SU-DHL-6 (cell line): Measurements from ENCODE around the gene RAB9A.

Experiments
- H2AFZ ChIP-seq: fragments of 200-600 bp; sonication (generic); 2 replicates; pipeline ENCODE4 v1.6.1; 2014; ENCODE audit warnings: low read depth, mild to moderate bottlenecking, moderate library complexity, mixed read lengths, antibody characterized with exemption, low read length; ENCODE audit not compliant: severe bottlenecking
- H3F3A ChIP-seq: fragments of 200-600 bp; shearing (Covaris generic); 2 replicates; pipeline ENCODE4 v1.6.0; 2016; ENCODE audit warnings: antibody characterized with exemption, mild to moderate bottlenecking; ENCODE audit not compliant: insufficient read depth
- H3K27ac ChIP-seq: fragments of 200-600 bp; sonication (generic); 2 replicates; pipeline ENCODE4 v1.5.1; 2016; ENCODE audit warnings: low read depth, mild to moderate bottlenecking, low read length, moderate library complexity, mixed read lengths
- H3K27me3 ChIP-seq: fragments of 200-600 bp; sonication (generic), shearing (Covaris generic); 2 replicates; pipeline ENCODE4 v1.6.0; 2014; ENCODE audit warnings: mild to moderate bottlenecking, low read length
- H3K36me3 ChIP-seq: fragments of 200-600 bp; sonication (generic); 2 replicates; pipeline ENCODE4 v1.6.1; 2014; ENCODE audit warnings: mild to moderate bottlenecking, low read length, mixed read lengths
- H3K4me2 ChIP-seq: fragments of 300-600, 200-600 bp; shearing (Covaris generic), sonication (generic); 2 replicates; pipeline ENCODE4 v1.6.0; 2014; ENCODE audit warnings: low read length, low read depth, mild to moderate bottlenecking; ENCODE audit not compliant: poor library complexity, severe bottlenecking
- H3K4me3 ChIP-seq: fragments of 200-600 bp; sonication (generic); 2 replicates; pipeline ENCODE4 v1.5.1; 2014; ENCODE audit warnings: antibody characterized with exemption, low read length, mild to moderate bottlenecking, mixed read lengths; ENCODE audit not compliant: insufficient read depth, poor library complexity, severe bottlenecking
- H3K79me2 ChIP-seq: fragments of 200-600 bp; sonication (generic); 2 replicates; pipeline ENCODE4 v1.6.1; 2014; ENCODE audit warnings: mild to moderate bottlenecking, low read length, moderate library complexity; ENCODE audit not compliant: insufficient read depth
- H3K9ac ChIP-seq: fragments of 200-600 bp; sonication (generic); 2 replicates; pipeline ENCODE4 v1.7.0; 2014; ENCODE audit warnings: mild to moderate bottlenecking, low read length
- H3K9me2 ChIP-seq: fragments of 200-600 bp; sonication (generic); replicated peaks from 2 replicates; pipeline ENCODE4 v1.6.1; 2014; ENCODE audit warnings: low read length; ENCODE audit not compliant: insufficient read depth
- H3K9me3 ChIP-seq: fragments of 200-600 bp; sonication (generic); 2 replicates; pipeline ENCODE4 v1.6.1; 2014; ENCODE audit warnings: low read length, mixed read lengths; ENCODE audit not compliant: insufficient read depth
- H4K20me1 ChIP-seq: fragments of 200-600 bp; sonication (generic); 2 replicates; pipeline ENCODE4 v1.6.1; 2014; ENCODE audit warnings: low read depth, mild to moderate bottlenecking, antibody characterized with exemption, low read length, moderate library complexity, mixed read lengths
- CTCF ChIP-seq: fragments of 200-600 bp; sonication (generic); IDR thresholded peaks from one replicate; pipeline ENCODE4 v1.5.1; 2017; ENCODE audit warnings: antibody characterized with exemption, mild to moderate bottlenecking, low read length, moderate library complexity; ENCODE audit not compliant: insufficient read depth, poor library complexity, severe bottlenecking
- EZH2phosphoT487 ChIP-seq: fragments of 200-600 bp; sonication (generic), shearing (Covaris generic); conservative IDR thresholded peaks from 2 replicates; pipeline ENCODE4 v1.6.1; 2018; ENCODE audit warnings: mild to moderate bottlenecking, antibody characterized with exemption, low read length, moderate library complexity, mixed read lengths

The RAB9A gene

GRCh38 chrX:13685126-13685763, 3.7 kb upstream of the RAB9A start:
- Histone ChIP-seq H3K4me2 (no peak overlapping the region), H3K27me3 (no peaks in the 10 kb centered on the region), H3F3A (no peaks in the 10 kb centered on the region), H3K79me2 (no peaks in the 10 kb centered on the region), H2AFZ (no peak overlapping the region), H3K36me3 (no peaks in the 10 kb centered on the region), H3K9me2 (no peaks in the 10 kb centered on the region), H3K27ac (no peak overlapping the region), H4K20me1 (no peaks in the 10 kb centered on the region), H3K9ac (no peak overlapping the region), H3K9me3 (no peaks in the 10 kb centered on the region), H3K4me3 (no peak overlapping the region)
- no peak for TF ChIP-seq CTCF
- no peak for TF ChIP-seq EZH2phosphoT487

GRCh38 chrX:13687203-13687602, 1.7 kb upstream of the RAB9A start:
- TF ChIP-seq CTCF = no peak
- no peak for TF ChIP-seq EZH2phosphoT487
- Histone ChIP-seq H3K4me2 (no peak overlapping the region), H3K9me3 (no peaks in the 10 kb centered on the region), H4K20me1 (no peaks in the 10 kb centered on the region), H3K79me2 (no peaks in the 10 kb centered on the region), H3K9ac (no peak overlapping the region), H3K4me3 (no peak overlapping the region), H3K36me3 (no peaks in the 10 kb centered on the region), H3K27me3 (no peaks in the 10 kb centered on the region), H3F3A (no peaks in the 10 kb centered on the region), H3K27ac (no peak overlapping the region), H3K9me2 (no peaks in the 10 kb centered on the region), H2AFZ (no peak overlapping the region)

GRCh38 chrX:13688384-13688957, 457 bp upstream of the RAB9A start:
- Histone ChIP-seq H2AFZ (peak overlapping the region; percentile 94), H3K27ac (no peak overlapping the region), H3K9me3 (no peaks in the 10 kb centered on the region)

More at GRCh38 chrX:13688384-13688957, 457 bp upstream of the RAB9A start:
- Histone ChIP-seq H3F3A (no peaks in the 10 kb centered on the region), H4K20me1 (no peaks in the 10 kb centered on the region), H3K36me3 (no peaks in the 10 kb centered on the region), H3K9ac (peak overlapping the region; percentile 74), H3K4me2 (peak overlapping the region; percentile 82), H3K9me2 (no peaks in the 10 kb centered on the region), H3K27me3 (no peaks in the 10 kb centered on the region), H3K4me3 (peak overlapping the region; percentile 67), H3K79me2 (no peaks in the 10 kb centered on the region)
- no peak for TF ChIP-seq CTCF
